GM08714 (cell line): ENCODE results near the gene ABCF2.

Source experiments
- H3K4me3 ChIP-seq: fragments of 200-500 bp; sonication (Bioruptor generic); 2 replicates; pipeline ENCODE4 v1.5.1; 2014; ENCODE audit warnings: mild to moderate bottlenecking, low read length, inconsistent platforms
- ZNF274 ChIP-seq: IDR thresholded peaks from 2 replicates; pipeline ENCODE4 v1.6.1; 2012; ENCODE audit warnings: mild to moderate bottlenecking, low read depth, low read length

ABCF2 gene

DNA sequence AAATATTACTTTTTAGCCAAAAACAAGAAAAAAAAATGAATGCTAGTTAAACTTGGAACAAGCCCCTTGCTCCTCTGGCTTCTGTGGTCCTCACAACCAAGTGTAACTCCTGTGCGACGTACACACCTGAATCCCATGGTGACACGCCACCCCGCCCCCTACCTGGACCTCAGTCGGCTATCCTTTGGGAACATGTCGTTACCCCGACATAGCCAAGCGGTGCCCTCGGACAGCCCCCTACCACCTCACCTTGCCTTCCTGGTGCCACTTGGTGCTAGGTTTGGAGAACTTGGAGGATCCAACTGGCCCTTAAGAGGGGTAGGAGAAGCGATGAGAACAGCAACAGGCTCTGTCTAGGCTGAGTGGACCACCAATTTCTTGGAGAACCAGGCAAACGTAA is 33.5 kb upstream of the ABCF2 start:
- H3K4me3 ChIP-seq, result no peak overlapping the region
- no peak for TF ChIP-seq ZNF274

DNA sequence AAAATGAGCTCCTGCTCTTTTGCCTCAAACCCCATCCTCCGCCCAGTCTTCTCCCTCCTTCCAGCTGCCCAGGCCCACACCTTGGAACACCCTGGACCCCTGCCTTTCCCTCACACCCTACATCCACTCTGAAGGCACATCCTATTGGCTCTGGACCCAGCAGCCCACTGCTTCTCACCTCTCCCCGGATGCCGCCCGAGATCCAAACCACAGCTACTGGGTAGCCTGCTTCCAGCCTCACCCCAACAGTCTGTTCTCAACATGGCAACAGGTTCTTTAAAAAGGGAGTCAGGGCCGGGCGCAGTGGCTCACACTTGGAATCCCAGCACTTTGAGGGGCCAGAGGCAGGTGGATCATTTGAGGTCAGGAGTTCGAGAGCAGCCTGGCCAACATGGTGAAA is 31.0 kb upstream of the ABCF2 start:
- TF ChIP-seq ZNF274, result no peak
- H3K4me3 ChIP-seq, result no peak overlapping the region

DNA sequence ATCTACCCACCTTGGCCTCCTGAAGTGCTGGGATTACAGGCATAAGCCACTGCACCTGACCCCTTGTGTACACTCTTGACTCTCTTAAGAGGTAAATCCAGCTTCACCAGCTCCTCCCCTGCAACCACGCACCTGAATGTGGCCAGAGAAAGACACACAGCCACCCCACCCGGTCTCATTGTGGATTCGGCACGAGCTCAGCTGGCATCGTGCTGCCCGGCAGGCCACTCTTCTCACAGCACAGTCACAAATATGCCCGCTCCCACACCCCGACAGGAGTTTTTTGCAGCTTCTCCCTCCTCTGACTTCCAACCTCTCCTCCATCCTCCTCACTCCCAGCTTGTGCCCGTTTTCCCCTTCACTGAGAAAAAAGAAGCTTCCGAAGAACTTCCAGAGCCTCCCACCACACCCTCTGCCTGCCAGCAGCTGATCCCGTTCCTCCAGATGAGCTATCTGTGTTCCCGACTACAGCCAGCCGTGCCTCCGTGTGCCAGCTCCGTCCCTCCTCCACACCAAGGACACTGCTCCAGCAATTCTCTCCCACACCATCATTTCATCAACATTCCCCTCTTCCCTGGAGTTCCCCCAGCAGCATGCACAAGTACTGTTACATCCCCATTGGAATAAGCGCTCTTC is 29.5 kb upstream of the ABCF2 start:
- no peak for TF ChIP-seq ZNF274
- no peak overlapping the region for H3K4me3 ChIP-seq

DNA sequence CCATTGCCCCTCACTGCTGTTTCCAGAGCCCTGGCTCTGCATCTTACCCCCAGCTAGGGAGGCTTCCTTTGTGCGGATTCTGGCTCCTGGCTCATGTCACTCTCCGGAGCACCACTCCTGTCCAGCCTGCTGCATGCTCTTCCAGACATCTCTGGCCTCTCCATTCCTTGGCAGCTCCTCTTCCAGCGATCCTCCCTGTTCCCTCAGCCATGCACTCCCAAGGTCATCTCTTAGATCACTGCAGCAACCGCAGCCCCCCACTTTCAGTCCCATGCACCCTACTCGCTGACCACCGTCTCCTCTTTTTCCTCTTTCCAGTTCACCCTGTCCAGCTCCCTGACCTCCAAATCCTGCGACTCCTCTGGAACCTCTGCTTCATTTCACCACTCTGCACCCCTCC is 28.4 kb upstream of the ABCF2 start:
- no peak for TF ChIP-seq ZNF274
- no peak overlapping the region for H3K4me3 ChIP-seq

DNA sequence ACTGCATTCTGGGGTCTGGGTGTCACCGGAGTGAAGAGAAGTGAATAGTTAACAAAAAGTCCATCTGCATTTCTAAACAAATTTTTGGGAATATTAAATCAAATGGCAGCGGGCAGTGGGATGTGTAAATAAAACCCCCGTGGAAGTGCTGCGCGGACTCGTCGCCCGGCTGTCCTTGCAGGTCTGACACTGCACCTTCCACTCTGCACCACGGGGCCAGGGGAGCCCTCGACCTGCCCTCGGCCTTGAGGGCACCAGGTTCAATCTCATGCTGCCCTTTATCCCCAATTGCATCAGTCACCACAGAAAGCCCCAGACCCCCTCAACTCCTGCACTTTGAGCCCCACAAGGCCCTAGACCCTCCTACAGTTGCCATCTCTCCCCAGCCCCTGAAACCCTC is 27.8 kb upstream of the ABCF2 start:
- H3K4me3 ChIP-seq, result no peak overlapping the region
- no peak for TF ChIP-seq ZNF274

DNA sequence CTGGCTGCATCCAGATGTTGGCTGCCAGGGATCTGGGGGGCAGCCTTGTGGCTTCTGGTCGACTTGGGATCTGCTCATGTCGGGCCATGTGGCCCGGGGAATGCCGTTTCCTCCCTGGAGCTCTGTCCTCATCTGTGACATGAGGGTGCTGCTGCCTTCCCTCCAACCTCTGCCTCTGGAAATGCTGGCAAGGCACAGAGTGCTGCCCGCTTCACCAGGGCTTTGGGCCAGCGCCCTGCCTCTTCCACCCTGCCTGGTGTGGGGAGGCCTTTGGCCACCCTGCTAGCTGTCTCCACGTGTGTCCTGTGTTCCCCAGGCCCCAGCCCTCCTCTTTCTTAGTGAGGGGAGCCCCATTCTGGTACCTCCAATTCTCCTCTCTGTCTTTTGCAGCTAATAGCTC is 27.3 kb upstream of the ABCF2 start:
- no peak for TF ChIP-seq ZNF274
- no peak overlapping the region for H3K4me3 ChIP-seq

DNA sequence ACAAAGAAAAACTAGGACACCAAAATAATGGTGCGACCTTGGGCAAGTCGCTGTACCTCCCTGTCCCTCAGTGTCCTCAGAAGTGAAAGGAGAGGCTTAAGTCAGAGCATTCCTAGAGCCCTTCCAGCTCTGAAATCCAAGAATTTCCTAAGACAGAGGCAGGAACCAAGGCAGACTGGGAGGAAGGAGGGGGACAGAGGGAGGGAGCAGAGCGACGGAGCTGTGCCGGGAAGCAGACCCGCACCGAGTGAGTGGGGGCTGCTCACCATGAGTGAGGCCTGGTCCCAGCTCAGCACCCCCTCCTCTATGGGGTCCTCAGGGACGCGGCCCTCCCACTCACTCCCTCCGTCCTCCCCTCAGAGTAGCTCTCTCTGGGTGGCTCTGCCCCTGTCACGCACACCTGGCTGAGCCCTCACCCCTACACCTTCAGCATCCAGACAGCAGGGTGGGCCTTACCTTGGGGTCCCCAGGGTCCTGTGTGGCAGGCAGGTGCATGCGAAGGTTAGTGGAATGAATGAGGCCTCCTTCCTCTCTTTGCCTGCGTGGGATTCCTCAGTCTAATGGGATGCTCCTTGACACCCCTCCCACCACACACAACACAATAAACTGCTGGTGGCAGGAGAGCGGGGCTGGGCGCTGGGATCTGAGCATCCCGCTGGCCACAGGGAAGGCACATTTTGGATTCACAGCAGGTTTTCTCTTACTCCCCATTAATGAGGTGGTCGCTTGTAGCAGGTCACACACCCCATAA is 26.1 kb upstream of the ABCF2 start:
- H3K4me3 ChIP-seq, result no peak overlapping the region
- TF ChIP-seq ZNF274, result no peak

DNA sequence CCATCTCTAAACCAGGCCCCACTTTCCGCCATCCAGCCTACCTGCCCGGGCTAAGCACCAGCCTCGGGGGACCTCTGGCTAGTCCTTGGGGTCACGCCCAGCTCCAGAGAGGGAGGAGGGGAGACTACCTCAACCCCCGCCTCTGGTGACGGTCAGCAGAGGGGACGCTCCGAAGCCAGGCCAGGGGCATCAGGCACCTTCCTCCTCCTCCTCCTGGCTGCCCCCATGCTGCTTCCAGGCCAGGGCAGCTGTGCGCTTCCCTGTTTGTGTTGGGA is 25.5 kb upstream of the ABCF2 start:
- no peak for TF ChIP-seq ZNF274
- H3K4me3 ChIP-seq, result no peak overlapping the region

DNA sequence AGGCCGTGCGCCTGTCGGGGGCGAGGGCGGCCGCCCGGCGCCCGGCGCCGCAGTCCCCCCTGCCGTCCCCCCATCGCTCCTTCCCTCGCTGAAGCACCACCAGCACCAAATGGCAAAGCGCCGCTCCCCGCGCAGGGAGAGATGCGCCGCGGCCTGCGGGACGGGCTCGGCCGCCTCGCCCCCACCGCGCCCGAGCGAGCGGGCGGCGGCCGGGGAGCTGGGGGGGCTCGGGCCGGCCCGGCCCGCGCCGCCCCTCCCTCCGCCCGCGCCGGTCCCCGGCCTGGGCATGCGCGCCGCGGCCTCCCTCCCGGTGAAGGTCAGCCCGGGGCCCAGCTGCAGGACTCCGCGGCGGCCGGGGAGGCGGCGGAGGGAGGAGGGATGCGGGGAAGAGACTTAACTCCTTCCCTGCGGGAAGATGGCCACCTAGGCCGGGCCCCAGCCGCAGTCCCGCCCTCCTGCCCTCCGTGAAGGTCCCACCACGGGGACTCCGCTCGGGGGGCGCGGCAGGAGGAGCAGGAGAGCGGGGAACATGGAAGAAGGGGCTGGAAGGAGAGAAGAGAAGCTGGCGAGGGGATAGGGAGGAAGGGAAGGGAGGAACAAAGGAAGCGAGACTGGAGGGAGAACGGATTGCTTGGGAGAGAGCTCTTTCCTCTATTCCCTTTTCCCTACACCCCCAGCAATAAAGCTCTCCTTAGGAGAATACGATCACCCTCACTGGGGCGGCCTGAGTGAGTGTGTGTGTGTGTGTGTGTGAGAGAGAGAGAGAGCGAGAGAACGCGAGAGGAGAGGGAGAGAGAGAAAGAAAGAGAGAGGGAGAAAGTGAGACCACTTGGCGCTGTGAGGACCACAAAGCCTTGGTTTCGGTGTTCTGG is 24.9 kb upstream of the ABCF2 start:
- no peak for TF ChIP-seq ZNF274
- no peak overlapping the region for H3K4me3 ChIP-seq

DNA sequence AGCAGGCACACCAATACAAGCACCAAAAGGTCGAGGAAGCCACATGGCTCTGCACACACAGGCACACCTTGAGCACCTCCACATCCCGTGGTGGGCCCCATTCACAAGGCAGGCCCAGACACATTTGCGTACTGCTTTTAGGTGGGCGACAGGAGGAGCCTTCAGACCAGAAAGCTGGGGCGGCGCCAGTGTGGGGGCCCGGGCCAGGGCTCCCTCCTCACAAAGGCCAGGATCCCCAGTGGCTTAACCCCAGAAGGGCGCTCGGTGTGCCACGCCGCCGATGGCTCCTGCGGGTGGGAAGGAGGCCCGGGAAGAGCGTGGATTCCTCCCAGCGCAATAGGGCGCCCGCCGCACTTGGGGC is 24.3 kb upstream of the ABCF2 start:
- TF ChIP-seq ZNF274, result no peak

DNA sequence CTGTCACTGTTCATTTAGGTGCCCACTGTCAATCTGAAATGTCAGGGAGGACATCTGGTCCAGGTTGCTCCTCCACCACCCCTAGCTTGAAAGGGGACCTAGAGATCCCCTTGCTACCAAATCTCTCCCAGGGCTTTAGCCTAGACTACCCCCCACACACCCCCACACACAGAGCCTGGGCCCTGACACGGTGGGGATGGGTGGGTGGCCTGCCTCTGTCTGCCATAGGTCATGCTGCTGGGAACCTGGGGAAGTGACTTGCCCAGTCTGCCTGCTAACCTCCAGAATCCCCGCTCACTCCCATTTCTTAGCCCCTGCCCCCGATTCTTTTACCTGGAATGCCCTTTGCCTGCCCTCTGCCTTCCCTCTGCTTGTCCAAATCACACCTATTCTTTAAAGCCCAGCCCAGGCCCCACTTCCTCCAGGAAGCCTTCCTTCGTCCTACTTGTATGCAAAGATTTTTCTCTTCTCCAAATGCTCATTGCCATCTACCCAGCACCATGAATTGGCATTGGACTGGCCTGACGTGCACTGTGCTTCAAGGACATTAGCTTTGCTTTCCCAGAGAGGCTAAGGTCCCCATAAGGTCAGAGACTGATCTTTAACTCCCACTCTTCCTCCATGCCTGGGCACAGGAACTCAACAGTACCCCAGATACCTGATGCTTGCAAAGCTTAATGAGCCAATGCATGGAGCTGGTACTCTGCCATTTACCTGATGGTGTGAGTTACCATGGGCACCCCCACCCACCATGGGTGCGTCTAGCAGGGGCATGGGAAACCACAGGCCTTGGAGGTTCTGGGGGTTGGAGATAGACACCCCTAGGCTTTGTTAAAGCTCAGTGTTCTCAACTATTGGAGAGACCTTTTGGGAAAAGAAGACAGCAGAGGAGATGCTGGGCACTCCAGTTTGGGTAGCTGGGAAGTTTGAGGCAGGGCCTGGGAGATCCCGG is 23.5 kb upstream of the ABCF2 start:
- H3K4me3 ChIP-seq, result no peak overlapping the region
- no peak for TF ChIP-seq ZNF274

More for the DNA sequence above, 24.3 kb upstream of the ABCF2 start:
- H3K4me3 ChIP-seq, result no peak overlapping the region

DNA sequence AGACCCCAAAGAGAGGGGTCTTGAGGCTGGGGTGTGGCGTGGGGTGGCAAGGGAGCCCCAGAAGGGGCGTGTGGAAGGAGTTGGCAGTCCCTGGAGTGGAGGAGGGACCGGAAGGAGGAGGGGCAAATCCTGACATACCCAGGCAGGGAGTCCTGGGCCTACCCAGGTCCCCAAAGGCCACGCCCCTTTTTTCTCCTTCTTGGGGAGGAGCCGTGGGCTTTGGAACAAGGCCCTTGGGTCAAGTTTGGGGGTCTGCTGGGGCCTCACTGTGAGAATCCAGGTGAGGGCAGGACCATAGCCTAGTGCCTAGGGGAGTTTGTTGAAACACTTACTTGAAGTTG is 22.7 kb upstream of the ABCF2 start:
- H3K4me3 ChIP-seq, result no peak overlapping the region
- no peak for TF ChIP-seq ZNF274

DNA sequence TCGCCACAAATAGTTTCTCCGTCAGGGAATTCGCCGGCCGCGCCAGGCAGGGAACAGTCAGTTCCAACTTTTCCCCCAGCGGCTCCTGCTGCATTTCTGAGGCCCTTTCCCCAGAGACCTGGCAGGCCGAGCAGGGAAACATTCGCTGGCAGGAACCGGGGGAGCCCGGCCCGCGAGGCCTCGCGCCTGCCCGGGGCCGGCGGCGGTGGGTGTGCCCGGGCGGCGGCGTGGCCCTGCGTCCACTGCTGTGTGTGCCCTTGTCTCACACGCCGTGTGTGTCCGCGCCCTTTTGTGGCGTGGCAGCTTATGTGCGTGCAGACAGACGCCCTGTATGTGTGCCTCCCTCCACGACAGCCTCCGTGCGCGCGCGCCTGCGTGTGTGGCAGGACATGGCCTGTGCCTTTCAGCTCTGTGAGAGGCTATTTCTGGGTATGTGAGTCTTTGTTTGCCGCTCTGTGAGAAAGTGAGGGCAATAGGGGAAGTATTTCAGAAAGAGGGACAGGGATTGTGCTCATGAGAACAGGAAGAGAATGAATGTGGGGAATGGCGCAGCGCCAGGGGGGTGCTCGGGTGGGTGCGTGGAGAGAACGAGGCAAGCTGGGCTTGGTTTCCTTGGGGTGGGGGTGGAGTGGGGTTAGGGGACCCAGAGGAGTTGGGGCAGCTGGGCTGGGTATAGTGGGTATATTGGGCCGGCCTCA is 22.2 kb upstream of the ABCF2 start:
- TF ChIP-seq ZNF274, result no peak
- no peak overlapping the region for H3K4me3 ChIP-seq

DNA sequence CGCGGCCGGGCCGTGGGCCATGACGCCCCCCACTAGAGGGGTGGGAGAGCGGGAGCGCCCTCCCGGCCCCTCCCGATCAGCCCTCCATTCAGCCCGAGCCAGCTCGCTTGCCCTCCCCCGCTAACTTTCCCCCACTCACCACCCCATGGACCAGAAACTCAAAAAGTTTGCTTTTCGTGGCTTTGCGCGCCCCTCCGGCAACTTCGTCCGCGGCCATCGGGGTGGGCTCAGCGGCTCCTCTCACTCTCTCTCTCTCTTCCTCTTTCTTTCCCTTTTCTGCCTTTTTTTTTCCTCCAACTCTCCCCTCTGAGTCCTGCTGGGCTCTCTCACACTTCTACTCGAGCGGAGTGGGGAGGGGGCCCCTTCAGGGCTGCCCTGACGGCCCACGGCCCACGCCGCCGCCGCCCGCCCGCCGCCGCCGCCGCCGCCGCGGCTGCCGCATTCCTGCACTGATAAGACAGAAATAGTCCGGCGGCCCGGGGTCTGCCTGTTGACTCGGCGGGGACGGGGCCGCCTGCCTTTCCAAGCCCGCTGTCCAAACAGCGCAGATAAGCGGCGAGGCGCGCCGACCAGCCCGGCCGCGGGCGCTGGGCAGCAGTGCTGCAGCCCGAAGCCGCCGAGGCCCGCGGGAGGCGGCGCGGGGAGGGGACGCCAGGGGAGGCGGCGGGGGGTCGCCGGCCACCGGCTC is 21.5 kb upstream of the ABCF2 start, which contains the start of gene SMARCD3:
Gene SMARCD3, minus strand, starts transcription at position 349 of the 688 bp plus-strand sequence. Its CDS starts 132 bp downstream, at position 217.
- TF ChIP-seq ZNF274, result no peak

More for the DNA sequence above, 21.5 kb upstream of the ABCF2 start, which contains the start of gene SMARCD3:
- H3K4me3 ChIP-seq, result no peak within 1 kb of the TSS
